Breast epithelium (tissue), 3 donors: ENCODE results near the gene VSNL1.

ENCODE experiments used
- POLR2A ChIP-seq: fragments of 450-650 bp; IDR thresholded peaks from one replicate; pipeline ENCODE4 v1.6.1; 2016; ENCODE audit warnings: antibody characterized with exemption, mild to moderate bottlenecking, moderate library complexity
- TF ChIP-seq, protein P1 (sequence below), 3 donors: fragments of 450-650 bp; IDR thresholded peaks; one replicate each; pipeline ENCODE4 v1.5.1; 2016 to 2017; ENCODE audit warnings: antibody characterized with exemption in 3 of 3, mild to moderate bottlenecking in 3 of 3, moderate library complexity in 3 of 3

DNA sequence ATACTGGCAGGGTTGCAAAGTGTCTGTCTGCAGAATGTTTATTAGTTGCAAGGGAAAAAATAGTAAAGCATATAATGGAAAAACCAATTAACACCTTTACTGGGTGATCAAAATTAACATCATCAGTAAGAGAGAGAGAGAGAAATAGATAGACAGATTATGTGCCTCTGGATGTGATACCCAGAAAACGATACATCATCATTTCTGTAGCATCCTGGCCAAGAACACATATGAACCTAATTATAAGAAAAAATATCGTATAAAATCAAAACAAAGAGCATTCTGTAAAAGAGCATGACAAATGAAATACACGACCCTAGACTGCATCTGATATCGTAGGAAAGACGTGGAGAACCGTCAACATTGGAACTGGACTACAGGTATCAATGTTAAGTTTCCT, 148.5 kb downstream of the VSNL1 start:
- TF ChIP-seq, protein P1, sequence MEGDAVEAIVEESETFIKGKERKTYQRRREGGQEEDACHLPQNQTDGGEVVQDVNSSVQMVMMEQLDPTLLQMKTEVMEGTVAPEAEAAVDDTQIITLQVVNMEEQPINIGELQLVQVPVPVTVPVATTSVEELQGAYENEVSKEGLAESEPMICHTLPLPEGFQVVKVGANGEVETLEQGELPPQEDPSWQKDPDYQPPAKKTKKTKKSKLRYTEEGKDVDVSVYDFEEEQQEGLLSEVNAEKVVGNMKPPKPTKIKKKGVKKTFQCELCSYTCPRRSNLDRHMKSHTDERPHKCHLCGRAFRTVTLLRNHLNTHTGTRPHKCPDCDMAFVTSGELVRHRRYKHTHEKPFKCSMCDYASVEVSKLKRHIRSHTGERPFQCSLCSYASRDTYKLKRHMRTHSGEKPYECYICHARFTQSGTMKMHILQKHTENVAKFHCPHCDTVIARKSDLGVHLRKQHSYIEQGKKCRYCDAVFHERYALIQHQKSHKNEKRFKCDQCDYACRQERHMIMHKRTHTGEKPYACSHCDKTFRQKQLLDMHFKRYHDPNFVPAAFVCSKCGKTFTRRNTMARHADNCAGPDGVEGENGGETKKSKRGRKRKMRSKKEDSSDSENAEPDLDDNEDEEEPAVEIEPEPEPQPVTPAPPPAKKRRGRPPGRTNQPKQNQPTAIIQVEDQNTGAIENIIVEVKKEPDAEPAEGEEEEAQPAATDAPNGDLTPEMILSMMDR (IDR thresholded peaks at IDR 0.05): no peak
- TF ChIP-seq POLR2A: no peak
